DMS153 (cell line): Measurements from ENCODE around the gene FMN2.
A peak's percentile ranks its signal among the peaks of the same experiment; 100 is the strongest.

Source experiments
- DNase-seq: peaks from one replicate; lab custom pipeline; 2025; lab: John Stamatoyannopoulos, UW

The FMN2 gene

GRCh38 chr1:240492832-240493440, 401.3 kb downstream of the FMN2 start:
- no peak for DNase-seq

GRCh38 chr1:240495601-240496000, 403.9 kb downstream of the FMN2 start:
- DNase-seq = no peak

- no peak for DNase-seq
These were observed 404.7 kb downstream of the FMN2 start for GRCh38 chr1:240496356-240496755.

- no peak for DNase-seq
These were observed 405.3 kb downstream of the FMN2 start for GRCh38 chr1:240496941-240497340.

GRCh38 chr1:240497908-240498307, 406.2 kb downstream of the FMN2 start:
- DNase-seq = no peak

DNA sequence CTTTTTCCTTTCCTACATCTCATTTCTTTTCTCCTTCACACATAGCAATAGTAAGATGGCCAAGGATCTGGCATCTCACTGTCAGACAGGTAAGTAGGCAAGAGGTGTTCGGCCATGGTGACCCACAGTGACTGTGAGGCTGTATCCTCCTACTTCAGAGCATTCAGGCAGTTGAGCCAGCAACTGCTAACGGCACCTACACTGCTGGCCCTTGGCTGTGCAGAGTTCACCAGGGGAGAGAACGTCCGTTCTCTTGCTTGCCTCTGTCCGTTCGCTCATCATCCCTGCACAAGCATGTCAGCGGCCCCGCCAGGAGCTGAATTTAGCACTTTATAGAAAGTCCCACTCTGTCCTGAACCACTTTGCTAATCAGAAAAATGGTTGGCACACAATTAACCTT, 406.7 kb downstream of the FMN2 start:
- no peak for DNase-seq

DNA sequence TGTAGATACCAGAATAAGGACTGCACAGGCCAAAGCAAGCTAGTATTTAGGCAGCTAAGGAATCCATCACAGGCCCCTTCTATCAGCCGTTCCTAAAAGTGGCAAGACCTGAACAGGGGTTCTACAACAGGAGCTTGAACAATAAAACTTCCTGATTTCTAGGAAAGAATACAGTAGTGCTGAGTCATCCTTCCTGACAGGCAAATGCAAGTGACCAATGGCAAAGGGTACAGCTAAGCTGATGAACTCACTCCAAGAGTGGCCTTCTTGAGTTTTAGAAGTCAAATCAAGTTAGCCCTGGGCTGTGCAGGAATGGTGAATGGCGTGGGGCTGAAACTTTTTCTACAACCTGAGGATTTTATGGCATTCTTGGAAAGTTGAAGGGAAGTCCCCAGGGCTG, 407.3 kb downstream of the FMN2 start:
- DNase-seq = no peak

- DNase-seq = no peak
These were observed 409.0 kb downstream of the FMN2 start for GRCh38 chr1:240500647-240501046.

GRCh38 chr1:240501115-240501514, 409.4 kb downstream of the FMN2 start:
- no peak for DNase-seq

- DNase-seq = no peak
These were observed 411.4 kb downstream of the FMN2 start for GRCh38 chr1:240503036-240503435.

- DNase-seq = no peak
These were observed 411.9 kb downstream of the FMN2 start for GRCh38 chr1:240503558-240503957.

- no peak for DNase-seq
These were observed 414.5 kb downstream of the FMN2 start for GRCh38 chr1:240506176-240506575.

GRCh38 chr1:240508201-240508600, 416.5 kb downstream of the FMN2 start:
- no peak for DNase-seq

DNA sequence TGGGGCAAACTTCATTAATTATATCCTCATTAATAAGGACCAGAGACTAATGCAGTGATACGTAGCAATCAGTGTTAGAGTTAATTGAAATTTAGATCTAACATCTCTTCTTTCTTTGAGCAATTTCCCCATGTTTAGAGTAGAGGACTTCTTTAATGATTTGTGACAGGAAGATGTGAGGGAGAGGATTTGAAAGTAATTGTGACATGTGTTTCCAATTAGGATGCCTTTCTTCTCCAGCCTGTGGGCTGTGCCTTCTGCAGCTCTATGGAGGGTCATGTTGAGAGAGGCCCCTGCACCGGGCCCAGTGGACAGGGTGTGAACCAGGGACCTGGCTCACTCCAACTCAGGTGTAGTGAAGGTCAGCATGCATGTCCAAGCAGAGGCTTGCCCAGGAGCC, 417.3 kb downstream of the FMN2 start:
- no peak for DNase-seq

GRCh38 chr1:240511789-240512188, 420.1 kb downstream of the FMN2 start:
- DNase-seq = no peak

- DNase-seq = no peak
These were observed 423.8 kb downstream of the FMN2 start for GRCh38 chr1:240515505-240515904.

DNA sequence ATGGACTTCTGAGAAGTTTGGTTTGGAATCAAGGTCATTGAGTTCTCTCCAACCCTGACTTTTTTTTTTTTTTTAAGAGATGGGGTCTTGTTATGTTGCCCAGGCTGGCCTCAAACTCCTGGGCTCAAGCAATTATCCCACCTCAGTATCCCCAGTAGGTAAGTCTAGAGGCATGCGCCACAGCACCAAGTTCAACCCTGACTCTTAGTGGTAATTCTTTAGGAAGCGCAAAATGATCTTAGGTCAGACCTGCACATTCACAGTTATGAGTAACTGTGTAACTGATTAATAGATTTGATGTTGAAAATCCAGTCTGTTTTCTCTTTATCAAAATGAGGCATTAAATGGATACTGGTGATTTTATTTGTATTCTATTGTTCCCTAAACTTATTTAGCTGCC, 424.4 kb downstream of the FMN2 start:
- no peak for DNase-seq

DNA sequence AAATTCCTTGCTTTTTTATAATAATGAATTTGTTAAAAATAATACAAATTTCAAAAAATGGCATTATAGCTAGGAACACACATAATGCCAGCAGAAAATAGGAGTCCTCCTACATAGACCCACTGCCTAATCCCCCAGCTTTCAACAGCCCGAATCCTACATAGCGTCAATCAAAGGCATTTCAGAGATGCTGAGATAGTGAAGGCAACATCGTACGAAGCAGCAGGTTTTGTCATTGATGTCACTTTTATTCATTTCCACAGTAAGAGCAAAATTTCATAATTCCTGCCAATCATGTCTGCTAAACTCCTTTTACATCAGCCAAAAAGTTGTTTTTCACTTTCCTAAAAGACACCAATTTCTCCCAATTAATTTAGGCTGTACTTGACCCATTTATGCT, 426.2 kb downstream of the FMN2 start:
- no peak for DNase-seq

DNA sequence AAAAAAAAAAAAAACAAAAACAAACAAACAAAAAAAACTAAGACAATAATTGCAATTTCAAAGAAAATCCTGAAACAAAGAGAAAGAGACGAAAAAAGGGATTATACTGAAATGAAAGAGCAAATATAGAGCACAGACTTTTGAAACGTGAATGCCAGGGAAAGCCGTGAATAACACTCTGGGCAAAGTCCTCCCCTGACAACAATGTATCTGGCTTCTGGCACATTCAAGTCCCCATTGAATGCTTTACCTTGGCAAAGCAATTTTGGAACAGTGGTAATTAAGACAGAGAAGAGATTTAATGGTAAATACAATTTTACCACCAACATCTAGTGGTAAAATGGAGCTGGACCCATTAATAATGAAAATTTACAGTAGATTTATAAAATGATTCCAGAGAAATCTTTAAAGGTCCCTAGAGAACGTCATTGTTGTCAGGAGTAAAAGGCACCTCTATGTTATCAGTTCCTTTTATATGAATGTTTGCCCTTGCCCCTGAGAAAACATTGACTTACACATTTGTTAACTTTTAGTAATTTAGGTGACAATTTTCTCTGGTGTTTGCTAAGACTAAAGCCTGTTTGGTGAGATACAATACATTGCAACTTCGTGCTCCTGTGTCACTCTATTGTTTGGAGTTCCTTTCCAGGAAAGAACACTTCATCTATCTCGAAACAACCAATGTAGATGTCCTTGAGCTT, 430.6 kb downstream of the FMN2 start:
- peak; percentile 41 for DNase-seq

DNA sequence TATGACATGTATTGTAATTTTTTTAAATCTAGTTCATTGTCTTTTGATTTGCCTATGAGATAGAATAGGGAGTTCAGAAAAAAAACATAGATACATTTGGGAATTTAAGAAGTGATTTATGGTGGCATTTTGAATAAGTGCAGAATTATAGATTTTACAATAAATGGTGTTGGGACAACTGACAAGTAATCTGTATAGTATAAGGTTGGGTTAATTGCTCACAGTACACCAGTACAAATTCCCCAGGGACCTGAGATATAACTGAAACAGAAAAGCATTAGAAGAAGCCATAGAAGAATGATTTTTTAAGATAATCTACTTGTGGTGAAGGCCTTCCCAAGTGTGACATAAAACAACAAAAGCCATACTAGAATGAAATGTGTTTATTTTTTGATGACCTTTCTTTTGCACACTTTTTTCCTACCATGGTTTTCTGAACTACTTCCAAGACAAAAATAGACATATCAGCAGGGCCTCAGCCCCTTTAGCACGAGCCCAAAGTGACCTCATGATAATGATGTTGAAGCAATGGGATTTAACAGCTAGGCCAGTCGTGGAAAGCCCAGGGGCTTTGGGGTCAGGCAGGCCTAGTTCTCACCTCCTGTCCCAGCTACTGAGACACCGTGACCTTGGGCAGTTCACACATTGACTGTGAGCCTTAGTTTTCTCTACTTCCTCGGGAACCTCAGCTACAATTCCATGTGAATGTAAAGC, 432.8 kb downstream of the FMN2 start:
- no peak for DNase-seq
